ENCODE measurements around the gene ANAPC13.

GRCh38 chr3:134463676-134464063, 22.1 kb downstream of the ANAPC13 start:
- TF ChIP-seq, protein P1, sequence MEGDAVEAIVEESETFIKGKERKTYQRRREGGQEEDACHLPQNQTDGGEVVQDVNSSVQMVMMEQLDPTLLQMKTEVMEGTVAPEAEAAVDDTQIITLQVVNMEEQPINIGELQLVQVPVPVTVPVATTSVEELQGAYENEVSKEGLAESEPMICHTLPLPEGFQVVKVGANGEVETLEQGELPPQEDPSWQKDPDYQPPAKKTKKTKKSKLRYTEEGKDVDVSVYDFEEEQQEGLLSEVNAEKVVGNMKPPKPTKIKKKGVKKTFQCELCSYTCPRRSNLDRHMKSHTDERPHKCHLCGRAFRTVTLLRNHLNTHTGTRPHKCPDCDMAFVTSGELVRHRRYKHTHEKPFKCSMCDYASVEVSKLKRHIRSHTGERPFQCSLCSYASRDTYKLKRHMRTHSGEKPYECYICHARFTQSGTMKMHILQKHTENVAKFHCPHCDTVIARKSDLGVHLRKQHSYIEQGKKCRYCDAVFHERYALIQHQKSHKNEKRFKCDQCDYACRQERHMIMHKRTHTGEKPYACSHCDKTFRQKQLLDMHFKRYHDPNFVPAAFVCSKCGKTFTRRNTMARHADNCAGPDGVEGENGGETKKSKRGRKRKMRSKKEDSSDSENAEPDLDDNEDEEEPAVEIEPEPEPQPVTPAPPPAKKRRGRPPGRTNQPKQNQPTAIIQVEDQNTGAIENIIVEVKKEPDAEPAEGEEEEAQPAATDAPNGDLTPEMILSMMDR (IDR thresholded peaks at IDR 0.05) = no peak
- TF ChIP-seq EZH2 (IDR thresholded peaks at IDR 0.05) = no peak
- TF ChIP-seq EZH2phosphoT487 (IDR thresholded peaks at IDR 0.05) = no peak
